Caco-2 (cell line): Measurements from ENCODE around the gene VTI1A. TPM values are rescaled to one million over a fixed set of nuclear protein-coding genes. Genes with fewer than 3 reads are reported as not detected.
A peak's percentile ranks its signal among the peaks of the same experiment; 100 is the strongest.
"Not testable (repeated sequence)": the region's sequence is repeated elsewhere in the genome, so short reads cannot be mapped to it uniquely, and the experiment has no call there.

Source experiments
- BruUV-seq: library from RNA; stranded (reverse); fragments of 400-500 nt; replicated peaks from 2 replicates; lab custom pipeline; 2021; lab: Mats Ljungman, UMichigan
- CTCF ChIA-PET: fragments of 300-600 bp; sonication (Branson Sonifier 250); formaldehyde crosslinking; loops from one replicate; lab custom pipeline; 2022; ENCODE audit warnings: antibody characterized with exemption; lab: Charles Lee
- POLR2A ChIA-PET: fragments of 300-600 bp; sonication (Branson Sonifier 250); formaldehyde crosslinking; loops from one replicate; lab custom pipeline; 2022; ENCODE audit warnings: antibody characterized with exemption; lab: Charles Lee
- DNase-seq, 2 experiments: peaks; one replicate each; pipeline versions ENCODE4 v3.0.0 to v3.0.0-alpha.2; 2020 to 2022
- H3K27me3 ChIP-seq: replicated peaks from 2 replicates; pipeline ENCODE4 v1.6.0; 2011; ENCODE audit warnings: low read length; ENCODE audit not compliant: control insufficient read depth, insufficient read depth
- H3K36me3 ChIP-seq: 2 replicates; pipeline ENCODE4 v1.5.1; 2011; ENCODE audit warnings: low read length; ENCODE audit not compliant: control insufficient read depth, insufficient read depth
- H3K4me1 ChIP-seq: fragments of 250-450 bp; sonication (Bioruptor Pico); 2 replicates; pipeline ENCODE4 v1.5.1; 2020; ENCODE audit warnings: mild to moderate bottlenecking
- H3K4me3 ChIP-seq: 2 replicates; pipeline ENCODE4 v1.5.1; 2011; ENCODE audit warnings: low read depth, mild to moderate bottlenecking, control low read depth, low read length
- H3K9me3 ChIP-seq: fragments of 250-450 bp; sonication (Bioruptor Pico); 2 replicates; pipeline ENCODE4 v1.5.1; 2020; ENCODE audit warnings: mild to moderate bottlenecking, moderate library complexity
- H3K27ac Mint-ChIP-seq: one replicate; pipeline ENCODE4 v1.8.0; 2022; ENCODE audit warnings: mixed read lengths; ENCODE audit not compliant: unreplicated experiment
- H3K27me3 Mint-ChIP-seq: one replicate; pipeline ENCODE4 v1.8.0; 2022; ENCODE audit warnings: mixed read lengths; ENCODE audit not compliant: insufficient read depth, unreplicated experiment
- H3K36me3 Mint-ChIP-seq: one replicate; pipeline ENCODE4 v1.8.0; 2022; ENCODE audit warnings: mild to moderate bottlenecking, mixed read lengths; ENCODE audit not compliant: insufficient read depth, unreplicated experiment
- H3K4me1 Mint-ChIP-seq: one replicate; pipeline ENCODE4 v1.8.0; 2022; ENCODE audit warnings: low read depth, mixed read lengths; ENCODE audit not compliant: unreplicated experiment
- H3K4me3 Mint-ChIP-seq: one replicate; pipeline ENCODE4 v1.8.0; 2022; ENCODE audit warnings: mild to moderate bottlenecking, moderate library complexity, mixed read lengths; ENCODE audit not compliant: unreplicated experiment
- H3K9me3 Mint-ChIP-seq: one replicate; pipeline ENCODE4 v1.8.0; 2022; ENCODE audit warnings: mixed read lengths; ENCODE audit not compliant: unreplicated experiment
- CTCF ChIP-seq, 2 experiments: fragments of 200-600 bp in 1 of 2; IDR thresholded peaks; 1 replicate in 1 of 2; 2 replicates in 1 of 2; pipeline versions ENCODE4 v1.5.1 to v1.8.0; 2011 to 2022; ENCODE audit warnings: antibody characterized with exemption in 1 of 2, control low read depth in 1 of 2, inconsistent platforms in 1 of 2, low read depth in 1 of 2, low read length in 1 of 2, mild to moderate bottlenecking in 1 of 2, moderate library complexity in 1 of 2; ENCODE audit not compliant: insufficient read depth in 1 of 2, severe bottlenecking in 1 of 2, unreplicated experiment in 1 of 2
- intact Hi-C: fragments of 100-400 bp; cut with micrococcal nuclease; formaldehyde crosslinking; loops from one replicate; pipeline ENCODE4 v1.10.0; 2022; ENCODE audit not compliant: unreplicated experiment
- total RNA-seq: library from RNA; stranded (reverse); gene quantifications from 2 replicates; pipeline ENCODE4 v1.2.3, GENCODE V29; 2022

VTI1A gene
- total RNA-seq, 1 experiment from 2014 or later = 45.6 TPM

- H3K4me1 ChIP-seq = peaks cover 31% of the 10 kb centered on the region
- no peak overlapping the region for H3K27ac Mint-ChIP-seq
- no peak for TF ChIP-seq CTCF (IDR thresholded peaks at IDR 0.05; ENCODE audit: insufficient read depth in 1 of 2, low read depth in 1 of 2, low read length in 1 of 2, severe bottlenecking in 1 of 2, unreplicated experiment in 1 of 2)
These were observed 45.7 kb downstream of the VTI1A start for GRCh38 chr10:112492736-112493135.

DNA sequence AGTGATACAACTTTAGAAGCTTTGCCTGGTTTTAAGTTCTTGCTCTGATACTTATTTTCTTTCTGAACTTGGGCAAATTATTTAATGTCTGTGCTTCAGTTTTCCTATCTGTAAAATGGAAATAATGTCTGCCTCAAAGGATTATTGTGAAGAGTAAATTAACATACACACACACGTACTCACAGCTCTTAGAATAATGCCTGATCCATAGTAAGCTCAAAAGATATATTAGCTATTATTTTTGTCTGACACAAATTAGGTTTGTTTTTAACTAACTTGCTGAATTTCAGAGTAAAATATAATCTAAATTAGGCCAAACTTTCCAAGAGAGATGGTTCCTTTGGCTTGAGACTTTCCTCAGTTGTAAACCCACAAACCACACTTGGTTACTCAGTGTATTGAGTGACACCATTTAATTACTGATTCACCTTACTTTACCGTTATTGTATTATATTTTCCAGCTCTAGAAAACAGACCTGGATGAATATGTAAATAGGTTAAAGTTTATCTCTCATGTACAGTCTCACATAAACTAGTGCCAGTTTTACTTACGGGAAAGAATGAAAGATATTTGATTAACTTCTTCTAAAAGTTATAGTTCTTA lies 50.4 kb downstream of the VTI1A start:
- Mint-ChIP-seq H3K4me3 (no peak overlapping the region), H3K27ac (no peak overlapping the region), H3K27me3 (no peaks in the 10 kb centered on the region), H3K9me3 (peaks cover 7% of the 10 kb centered on the region), H3K36me3 (no peaks in the 10 kb centered on the region), H3K4me1 (peaks cover 16% of the 10 kb centered on the region)
- BruUV-seq = no TSS peak
- TF ChIP-seq CTCF (IDR thresholded peaks at IDR 0.05; ENCODE audit: insufficient read depth in 1 of 2, low read depth in 1 of 2, low read length in 1 of 2, severe bottlenecking in 1 of 2, unreplicated experiment in 1 of 2) = no peak
- H3K27me3 ChIP-seq = no peaks in the 10 kb centered on the region
- intact Hi-C loops = no loop called here
- H3K9me3 ChIP-seq = no peaks in the 10 kb centered on the region
- no peak for DNase-seq
- ChIA-PET CTCF (no interaction called here), POLR2A (no interaction called here)
- H3K4me3 ChIP-seq = no peak overlapping the region
- peaks cover 12% of the 10 kb centered on the region for H3K4me1 ChIP-seq
- H3K36me3 ChIP-seq = no peaks in the 10 kb centered on the region

More at GRCh38 chr10:112492736-112493135, 45.7 kb downstream of the VTI1A start:
- no peaks in the 10 kb centered on the region for H3K27me3 Mint-ChIP-seq
- no peak for DNase-seq
- no peaks in the 10 kb centered on the region for H3K9me3 ChIP-seq
- intact Hi-C loops = no loop called here
- H3K9me3 Mint-ChIP-seq = no peaks in the 10 kb centered on the region
- peaks cover 12% of the 10 kb centered on the region for H3K4me1 Mint-ChIP-seq
- no peaks in the 10 kb centered on the region for H3K36me3 ChIP-seq
- POLR2A ChIA-PET = no interaction called here
- H3K4me3 Mint-ChIP-seq = no peak overlapping the region
- no TSS peak for BruUV-seq
- CTCF ChIA-PET = no interaction called here
- H3K4me3 ChIP-seq = no peak overlapping the region
- no peaks in the 10 kb centered on the region for H3K36me3 Mint-ChIP-seq
- no peaks in the 10 kb centered on the region for H3K27me3 ChIP-seq

DNA sequence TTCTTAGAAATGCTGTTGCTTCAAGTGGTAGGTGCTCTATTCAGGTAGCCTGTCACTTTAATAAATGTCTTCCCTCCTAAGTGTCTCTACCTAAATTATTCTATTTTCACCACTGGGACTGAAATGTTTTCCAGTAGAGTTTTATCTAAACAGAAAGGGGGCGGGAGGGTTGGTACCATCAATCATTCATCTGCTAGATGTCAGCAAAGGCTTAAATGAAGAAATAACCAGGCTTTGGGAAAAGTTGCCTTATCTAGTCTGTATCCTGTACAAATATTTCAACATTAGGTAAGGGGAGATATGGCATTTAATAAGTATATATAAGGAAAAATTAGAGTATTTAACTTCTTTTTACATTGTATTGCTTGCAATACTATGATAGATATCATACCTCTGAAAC lies 51.8 kb downstream of the VTI1A start:
- H3K4me3 ChIP-seq = no peak overlapping the region
- Mint-ChIP-seq H3K9me3 (peaks cover 7% of the 10 kb centered on the region), H3K27me3 (no peaks in the 10 kb centered on the region), H3K27ac (no peak overlapping the region), H3K36me3 (no peaks in the 10 kb centered on the region), H3K4me1 (peaks cover 16% of the 10 kb centered on the region), H3K4me3 (no peak overlapping the region)
- ChIA-PET POLR2A (no interaction called here), CTCF (no interaction called here)
- H3K27me3 ChIP-seq = no peaks in the 10 kb centered on the region
- TF ChIP-seq CTCF (IDR thresholded peaks at IDR 0.05; ENCODE audit: insufficient read depth in 1 of 2, low read depth in 1 of 2, low read length in 1 of 2, severe bottlenecking in 1 of 2, unreplicated experiment in 1 of 2) = no peak
- H3K9me3 ChIP-seq = no peaks in the 10 kb centered on the region
- BruUV-seq = no TSS peak
- peak in 1 of 2 experiments; percentile 22 for DNase-seq
- H3K4me1 ChIP-seq = peaks cover 12% of the 10 kb centered on the region; the same call in 1 of the 2 replicates
- H3K36me3 ChIP-seq = no peaks in the 10 kb centered on the region
- intact Hi-C loops = no loop called here

GRCh38 chr10:112499985-112500384 lies 53.0 kb downstream of the VTI1A start:
- BruUV-seq, H3K36me3 Mint-ChIP-seq, H3K9me3 ChIP-seq, H3K27ac Mint-ChIP-seq, H3K4me3 ChIP-seq, H3K27me3 ChIP-seq, intact Hi-C loops, POLR2A ChIA-PET, H3K4me3 Mint-ChIP-seq, H3K27me3 Mint-ChIP-seq, DNase-seq, H3K9me3 Mint-ChIP-seq, CTCF ChIA-PET, H3K36me3 ChIP-seq: not testable (repeated sequence)
- H3K4me1 ChIP-seq = peaks cover 12% of the 10 kb centered on the region; the same call in 1 of the 2 replicates
- peaks cover 16% of the 10 kb centered on the region for H3K4me1 Mint-ChIP-seq
